ENCODE measurements around the gene PLEKHA7. TPM values are rescaled to one million over a fixed set of nuclear protein-coding genes. Genes with fewer than 3 reads are reported as not detected.
"Not testable (repeated sequence)": the region's sequence is repeated elsewhere in the genome, so short reads cannot be mapped to it uniquely, and the experiment has no call there.

The PLEKHA7 gene
- polyA plus RNA-seq, 1 donor, result 4.0 TPM

DNA sequence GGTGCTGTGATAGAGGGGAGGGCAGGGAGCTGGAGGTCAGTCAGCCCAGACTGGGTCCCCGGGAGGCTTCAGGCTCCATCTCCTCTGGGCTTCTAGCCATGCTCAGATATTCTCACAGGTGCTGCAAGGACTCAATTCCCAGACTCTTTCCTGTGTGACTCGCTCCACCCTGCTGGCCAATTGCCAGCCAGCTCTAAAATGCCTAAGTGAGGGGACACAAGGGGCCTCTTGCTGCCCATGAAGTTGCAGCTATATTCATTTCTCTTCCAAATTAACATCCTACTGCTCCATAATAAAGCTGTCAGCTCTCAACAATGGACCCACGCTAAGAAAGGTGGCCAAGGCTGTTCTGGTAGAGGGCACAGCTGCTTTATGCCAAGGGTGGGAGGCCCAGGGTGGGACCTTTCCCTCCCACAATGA lies 101.5 kb downstream of the PLEKHA7 start:
- no peak for DNase-seq (ENCODE audit: low read depth)

- DNase-seq (ENCODE audit: low read depth), result no peak
Measured at GRCh38 chr11:16911658-16912057, 102.6 kb downstream of the PLEKHA7 start.

DNA sequence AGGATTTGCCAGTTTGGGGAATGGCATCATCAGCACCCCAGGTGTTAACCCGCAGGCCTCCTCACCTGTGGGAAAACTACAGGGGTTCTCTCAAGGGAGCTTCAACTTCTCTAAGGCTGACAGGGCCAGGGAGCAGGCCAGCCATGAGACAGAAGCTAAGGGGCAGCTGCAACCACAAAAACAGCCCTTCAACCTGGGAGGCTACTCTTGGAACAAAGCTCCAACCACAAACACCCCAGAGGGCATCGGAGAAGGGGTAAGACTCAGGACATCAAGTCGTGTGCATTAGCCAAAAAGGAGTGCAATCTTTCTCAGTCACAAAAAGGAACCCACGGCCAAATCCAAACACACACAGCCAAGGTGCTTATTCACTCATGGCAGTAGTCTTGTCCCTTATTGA lies 103.0 kb downstream of the PLEKHA7 start:
- no peak for DNase-seq (ENCODE audit: low read depth)

DNA sequence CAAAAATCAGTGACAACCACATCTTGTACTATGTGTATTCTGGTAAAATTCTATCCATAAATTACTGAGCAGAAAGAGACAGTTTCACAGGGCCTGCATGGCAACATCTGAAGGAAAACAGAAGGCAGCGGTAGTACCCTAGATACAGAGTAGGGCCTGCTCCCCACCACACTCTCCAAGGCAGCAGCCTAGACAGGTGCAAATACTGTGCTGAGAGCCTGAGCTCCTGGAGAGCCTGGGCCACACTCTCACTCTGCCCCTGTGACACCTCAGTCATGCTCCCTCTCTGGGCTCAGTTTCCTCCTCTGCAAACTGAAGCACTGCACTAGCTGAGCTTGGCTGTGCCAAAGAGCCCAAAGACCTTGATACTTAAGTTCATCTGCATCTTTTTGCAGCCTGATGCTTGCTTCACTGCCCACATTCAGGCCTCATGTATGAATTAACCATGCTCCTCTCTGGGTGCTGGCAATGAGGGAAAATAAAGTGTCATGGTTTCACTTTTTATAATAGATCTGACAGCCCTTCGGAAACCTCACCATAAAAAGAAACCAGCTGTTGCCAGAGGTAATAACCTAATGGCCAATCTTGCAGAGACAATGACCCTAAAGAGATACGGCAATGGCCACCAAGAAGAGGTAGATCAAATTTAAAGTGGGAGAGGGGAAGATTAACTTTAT lies 104.7 kb downstream of the PLEKHA7 start:
- DNase-seq (ENCODE audit: low read depth), result no peak

DNA sequence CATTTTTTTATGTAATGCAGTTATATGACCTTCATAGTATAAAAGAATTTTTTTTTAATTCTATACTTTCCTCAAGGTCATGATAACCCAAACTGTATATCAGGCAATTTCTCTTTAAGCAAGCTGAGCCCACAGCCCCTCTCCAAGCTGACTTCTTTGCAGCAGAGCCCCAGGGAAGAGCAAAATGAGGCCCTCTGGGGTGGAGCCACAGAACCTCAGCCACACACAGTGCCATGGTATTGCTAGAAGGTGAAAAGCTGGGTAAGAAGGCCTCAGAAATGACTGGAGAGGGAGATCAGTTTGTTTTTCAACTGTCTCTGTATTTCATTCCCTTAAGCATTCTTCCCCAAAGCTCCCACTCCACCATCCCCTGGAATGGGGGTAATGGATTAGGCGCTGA lies 108.8 kb downstream of the PLEKHA7 start:
- DNase-seq (ENCODE audit: low read depth), result no peak

GRCh38 chr11:16904761-16905160 lies 109.5 kb downstream of the PLEKHA7 start:
- not testable (repeated sequence) for DNase-seq (ENCODE audit: low read depth)

GRCh38 chr11:16902781-16903378 lies 111.3 kb downstream of the PLEKHA7 start:
- DNase-seq (ENCODE audit: low read depth), result no peak

GRCh38 chr11:16902182-16902581 lies 112.0 kb downstream of the PLEKHA7 start:
- DNase-seq (ENCODE audit: low read depth), result no peak

DNA sequence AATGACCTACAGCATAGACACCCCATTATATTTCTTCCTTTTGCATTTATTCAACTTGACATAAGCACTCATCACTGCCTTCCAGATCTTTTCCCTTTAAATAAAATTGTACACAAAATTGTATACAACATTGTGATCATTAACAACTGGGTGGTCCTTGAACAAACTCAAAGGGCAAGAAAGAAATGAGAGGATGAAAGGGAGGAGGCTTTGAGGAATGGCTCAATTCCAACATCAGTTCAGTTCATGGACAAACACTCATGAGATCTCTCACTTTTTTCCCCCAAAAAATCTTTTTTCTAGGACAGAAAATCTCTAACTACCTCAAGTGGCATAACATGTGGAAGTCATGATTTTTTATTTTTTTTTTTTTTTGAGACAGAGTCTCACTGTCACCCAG lies 113.7 kb downstream of the PLEKHA7 start:
- no peak for DNase-seq (ENCODE audit: low read depth)

DNA sequence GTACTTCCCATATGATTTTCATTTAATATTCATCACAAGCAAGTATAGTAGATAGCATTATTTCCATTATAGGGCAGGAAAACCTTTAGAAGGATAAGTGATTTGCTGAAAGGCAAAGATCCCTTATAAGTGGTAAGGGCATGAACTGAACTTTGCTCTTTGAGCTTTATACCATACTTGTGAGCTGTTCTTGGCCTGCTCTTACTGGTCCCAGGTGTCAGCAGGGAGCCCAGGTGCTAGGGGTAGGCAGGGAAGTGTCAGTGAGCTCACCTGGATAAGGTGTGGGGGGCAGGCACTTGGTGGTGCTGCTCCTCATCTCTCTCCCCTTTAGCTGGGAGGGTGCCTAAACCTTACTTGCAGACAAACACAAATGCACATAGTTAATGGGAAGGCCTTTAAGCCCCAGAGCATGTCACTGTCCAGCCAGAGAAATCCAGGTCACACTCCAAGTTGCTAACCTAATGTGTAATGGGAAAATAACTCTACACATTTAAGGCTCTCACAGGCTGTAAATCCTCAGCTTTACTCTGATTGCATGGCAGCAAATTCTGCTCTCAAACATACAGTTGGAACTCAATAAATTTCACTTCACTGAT lies 114.4 kb downstream of the PLEKHA7 start:
- DNase-seq (ENCODE audit: low read depth), result no peak

DNA sequence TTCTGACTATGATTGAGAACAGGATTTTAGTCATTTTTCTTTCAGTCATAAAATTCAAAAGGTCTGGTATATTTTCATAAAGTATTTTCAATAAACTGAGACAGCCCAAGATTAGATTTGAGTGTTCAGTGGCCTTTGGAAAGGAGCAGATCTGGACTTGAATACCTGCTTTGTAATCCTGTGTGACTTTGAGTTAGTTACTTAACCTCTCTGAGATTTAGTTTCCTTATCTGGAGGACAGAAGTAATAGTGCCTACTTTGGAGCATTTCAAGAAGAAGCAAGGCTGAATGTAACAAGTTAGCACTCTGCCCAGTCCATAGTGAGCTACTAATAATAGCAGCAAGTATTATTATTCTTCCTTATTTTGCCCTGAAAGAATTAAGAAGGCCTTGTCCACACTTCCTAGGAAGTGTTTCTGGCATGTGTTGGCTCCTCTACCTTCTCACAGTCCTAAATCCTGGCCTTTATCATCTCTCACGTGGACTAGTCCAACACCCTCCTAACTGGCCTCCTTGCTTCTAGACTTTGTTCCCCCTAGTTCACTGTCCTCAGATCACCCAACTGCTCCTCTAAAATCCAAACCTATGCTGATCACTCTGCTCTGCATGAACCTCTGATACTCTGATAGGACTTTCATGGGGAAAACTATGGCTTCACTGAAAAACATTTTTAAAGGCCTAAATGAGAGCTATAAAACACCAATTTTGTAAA lies 115.8 kb downstream of the PLEKHA7 start:
- no peak for DNase-seq (ENCODE audit: low read depth)

DNA sequence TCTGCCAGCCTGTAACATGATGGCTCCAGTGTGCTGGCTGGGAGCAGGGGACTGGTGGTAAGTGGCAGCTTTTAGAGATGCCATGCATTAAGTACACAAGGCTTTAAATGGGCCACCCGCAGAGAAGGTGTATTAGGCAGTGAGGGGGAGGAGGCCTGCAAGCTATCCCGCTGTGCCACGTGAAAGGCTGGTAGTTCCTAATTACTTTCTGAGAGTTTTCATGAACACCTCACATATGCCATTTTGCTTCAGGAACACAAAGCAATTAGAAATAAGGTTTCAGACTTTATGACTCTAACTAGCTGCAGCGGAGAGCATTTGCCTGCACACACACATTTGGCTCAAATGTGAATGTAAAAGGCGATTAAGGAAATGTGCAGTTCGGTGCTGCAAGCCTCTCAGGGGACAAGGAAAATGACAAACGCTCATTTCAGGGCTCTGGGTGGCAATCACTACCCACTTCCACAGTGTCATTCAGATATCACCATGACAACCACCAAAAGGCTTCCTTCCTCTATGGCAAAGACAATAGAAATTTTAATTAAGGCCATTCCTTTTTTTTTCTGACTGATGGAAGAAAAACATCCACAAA lies 116.6 kb downstream of the PLEKHA7 start:
- no peak for DNase-seq (ENCODE audit: low read depth)

GRCh38 chr11:16896729-16897469 lies 117.3 kb downstream of the PLEKHA7 start:
- DNase-seq (ENCODE audit: low read depth), result no peak

GRCh38 chr11:16895306-16895705 lies 118.9 kb downstream of the PLEKHA7 start:
- no peak for DNase-seq (ENCODE audit: low read depth)

GRCh38 chr11:16893456-16894066 lies 120.7 kb downstream of the PLEKHA7 start:
- no peak for DNase-seq (ENCODE audit: low read depth)

DNA sequence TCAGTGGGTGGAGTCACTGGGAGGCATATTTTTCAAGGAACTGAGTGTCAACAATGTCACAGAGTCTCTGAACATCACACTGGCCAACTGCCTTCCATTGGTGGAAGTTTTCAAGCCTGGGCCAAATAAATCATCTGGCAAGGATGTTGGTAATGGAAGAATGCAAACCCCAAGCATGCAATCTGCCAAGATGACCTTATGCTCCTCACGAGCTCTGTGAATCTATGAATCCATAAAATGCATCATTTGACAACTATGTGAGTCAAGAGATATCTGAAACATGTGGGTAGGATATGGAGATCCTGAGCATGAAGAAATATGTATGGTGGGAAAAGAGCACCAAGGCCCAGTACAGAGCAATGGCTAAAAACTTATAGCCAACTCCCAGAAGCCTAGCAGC lies 122.2 kb downstream of the PLEKHA7 start:
- no peak for DNase-seq (ENCODE audit: low read depth)

GRCh38 chr11:16891165-16891564 lies 123.0 kb downstream of the PLEKHA7 start:
- DNase-seq (ENCODE audit: low read depth), result no peak

- no peak for DNase-seq (ENCODE audit: low read depth)
Measured at GRCh38 chr11:16890442-16890841, 123.8 kb downstream of the PLEKHA7 start.

DNA sequence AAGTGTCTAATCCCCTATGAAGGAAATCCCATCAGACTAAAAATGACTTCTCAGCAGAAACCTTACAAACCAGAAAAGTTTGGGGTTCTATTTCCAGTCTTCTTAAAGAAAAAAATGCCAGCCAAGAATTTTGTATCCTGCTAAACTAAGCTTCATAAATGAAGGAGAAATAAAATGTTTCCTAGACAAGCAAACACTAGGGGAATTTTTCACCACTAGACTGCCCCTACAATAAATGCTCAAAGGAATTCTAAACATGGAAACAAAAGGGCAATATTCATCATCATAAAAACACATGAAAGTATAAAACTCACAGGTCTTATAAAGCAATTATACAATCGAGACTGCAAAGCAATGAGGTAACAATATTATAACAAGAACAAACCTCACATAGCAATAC lies 124.3 kb downstream of the PLEKHA7 start:
- DNase-seq (ENCODE audit: low read depth), result no peak

DNA sequence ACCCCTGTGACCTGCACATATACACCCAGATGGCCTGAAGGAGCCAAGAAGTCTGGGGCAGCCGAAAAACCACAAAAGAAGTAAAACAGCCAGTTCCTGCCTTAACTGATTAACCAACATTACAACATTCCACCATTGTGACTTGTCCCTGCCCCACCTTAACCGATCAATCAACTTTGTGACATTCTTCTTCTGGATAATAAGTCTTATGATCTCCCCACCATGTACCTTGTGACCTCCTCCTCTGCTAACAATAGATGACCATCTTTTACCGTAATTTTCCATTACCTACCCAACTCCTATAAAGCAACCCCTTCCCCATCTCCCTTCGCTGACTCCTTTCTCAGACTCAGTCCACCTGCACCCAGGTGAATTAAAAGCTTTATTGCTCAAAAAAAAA lies 125.2 kb downstream of the PLEKHA7 start:
- DNase-seq (ENCODE audit: low read depth), result not testable (repeated sequence)

GRCh38 chr11:16887887-16888286 lies 126.3 kb downstream of the PLEKHA7 start:
- not testable (repeated sequence) for DNase-seq (ENCODE audit: low read depth)

Data from forelimb muscle (tissue), 1 donor.